ENCODE measurements around the gene CD63. TPM values are rescaled to one million over a fixed set of nuclear protein-coding genes. Genes with fewer than 3 reads are reported as not detected.

The CD63 gene
- total and polyA plus RNA-seq, 2 donors (not counting 1 experiment from before 2014, with no cell fraction given) = 2,890 to 3,424 TPM

GRCh38 chr12:55742719-55743405 is 14.1 kb upstream of the CD63 start, which contains the start of gene GDF11:
GDF11 (plus strand) TSS chr12:55743122; CDS start chr12:55743317, 195 bp downstream.
- H3K4me3 ChIP-seq (replicated peaks in 1 of 4; ENCODE audit: control extremely low read depth in 1 of 4, insufficient read depth in 1 of 4, low read depth in 3 of 4, low read length in 4 of 4) = peak within 1 kb of the TSS; percentile 70 to 83 (median 74)
- H3K9me3 ChIP-seq (ENCODE audit: control insufficient read depth, insufficient read depth, low read depth, low read length) = no peaks in the 10 kb centered on the region
- H3K36me3 ChIP-seq (ENCODE audit: control insufficient read depth, insufficient read depth, low read length) = no peaks in the 10 kb centered on the region
- H3K4me1 ChIP-seq (ENCODE audit: control insufficient read depth, extremely low read depth, insufficient read depth, low read length) = peaks cover 19% of the 10 kb centered on the region
- no peaks in the 10 kb centered on the region for H4K20me1 ChIP-seq (ENCODE audit: control insufficient read depth, extremely low read depth, insufficient read depth, low read length)
- H3K27me3 ChIP-seq (ENCODE audit: control insufficient read depth, insufficient read depth, low read length) = no peaks in the 10 kb centered on the region
- peak; percentile 73 to 76 for DNase-seq (ENCODE audit: low read depth in 2 of 2)
- H2AFZ ChIP-seq (ENCODE audit: low read length) = peak within 1 kb of the TSS; percentile 80
- no peaks in the 10 kb centered on the region for H3K79me2 ChIP-seq (ENCODE audit: control insufficient read depth, insufficient read depth, low read length)
- H3K27ac ChIP-seq (ENCODE audit: insufficient read depth, low read length) = peak within 1 kb of the TSS; percentile 24
- peak within 1 kb of the TSS; percentile 63 for H3K9ac ChIP-seq (ENCODE audit: insufficient read depth, low read length)
- TF ChIP-seq, protein P1, sequence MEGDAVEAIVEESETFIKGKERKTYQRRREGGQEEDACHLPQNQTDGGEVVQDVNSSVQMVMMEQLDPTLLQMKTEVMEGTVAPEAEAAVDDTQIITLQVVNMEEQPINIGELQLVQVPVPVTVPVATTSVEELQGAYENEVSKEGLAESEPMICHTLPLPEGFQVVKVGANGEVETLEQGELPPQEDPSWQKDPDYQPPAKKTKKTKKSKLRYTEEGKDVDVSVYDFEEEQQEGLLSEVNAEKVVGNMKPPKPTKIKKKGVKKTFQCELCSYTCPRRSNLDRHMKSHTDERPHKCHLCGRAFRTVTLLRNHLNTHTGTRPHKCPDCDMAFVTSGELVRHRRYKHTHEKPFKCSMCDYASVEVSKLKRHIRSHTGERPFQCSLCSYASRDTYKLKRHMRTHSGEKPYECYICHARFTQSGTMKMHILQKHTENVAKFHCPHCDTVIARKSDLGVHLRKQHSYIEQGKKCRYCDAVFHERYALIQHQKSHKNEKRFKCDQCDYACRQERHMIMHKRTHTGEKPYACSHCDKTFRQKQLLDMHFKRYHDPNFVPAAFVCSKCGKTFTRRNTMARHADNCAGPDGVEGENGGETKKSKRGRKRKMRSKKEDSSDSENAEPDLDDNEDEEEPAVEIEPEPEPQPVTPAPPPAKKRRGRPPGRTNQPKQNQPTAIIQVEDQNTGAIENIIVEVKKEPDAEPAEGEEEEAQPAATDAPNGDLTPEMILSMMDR (conservative IDR thresholded peaks at IDR 0.05 in 1 of 2, IDR thresholded peaks at IDR 0.05 in 1 of 2; ENCODE audit: low read depth in 1 of 2, low read length in 2 of 2) = no peak
- TF ChIP-seq EZH2 (IDR thresholded peaks at IDR 0.05; ENCODE audit: low read length, missing control alignments) = no peak
- H3K4me2 ChIP-seq (ENCODE audit: extremely low read depth, insufficient read depth, low read length) = peak within 1 kb of the TSS; percentile 96

GRCh38 chr12:55741931-55742680 is 13.3 kb upstream of the CD63 start:
- Histone ChIP-seq H3K4me1 (ENCODE audit: control insufficient read depth, extremely low read depth, insufficient read depth, low read length) (peaks cover 24% of the 10 kb centered on the region), H2AFZ (ENCODE audit: low read length) (peak overlapping the region; percentile 80), H3K27ac (ENCODE audit: insufficient read depth, low read length) (peak overlapping the region; percentile 22), H3K27me3 (ENCODE audit: control insufficient read depth, insufficient read depth, low read length) (no peaks in the 10 kb centered on the region), H3K36me3 (ENCODE audit: control insufficient read depth, insufficient read depth, low read length) (no peaks in the 10 kb centered on the region), H3K9me3 (ENCODE audit: control insufficient read depth, insufficient read depth, low read depth, low read length) (no peaks in the 10 kb centered on the region), H3K9ac (ENCODE audit: insufficient read depth, low read length) (no peak overlapping the region), H3K4me3 (replicated peaks in 1 of 4; ENCODE audit: control extremely low read depth in 1 of 4, insufficient read depth in 1 of 4, low read depth in 3 of 4, low read length in 4 of 4) (peak overlapping the region in 3 of 4 experiments; percentile 52 to 59 (median 55)), H3K4me2 (ENCODE audit: extremely low read depth, insufficient read depth, low read length) (peak overlapping the region; percentile 84), H3K79me2 (ENCODE audit: control insufficient read depth, insufficient read depth, low read length) (no peaks in the 10 kb centered on the region), H4K20me1 (ENCODE audit: control insufficient read depth, extremely low read depth, insufficient read depth, low read length) (no peaks in the 10 kb centered on the region)
- no peak for TF ChIP-seq EZH2 (IDR thresholded peaks at IDR 0.05; ENCODE audit: low read length, missing control alignments)
- TF ChIP-seq, protein P1 (conservative IDR thresholded peaks at IDR 0.05 in 1 of 2, IDR thresholded peaks at IDR 0.05 in 1 of 2; ENCODE audit: low read depth in 1 of 2, low read length in 2 of 2) = no peak
- DNase-seq (ENCODE audit: low read depth in 2 of 2) = no peak

GRCh38 chr12:55739025-55739378 is 10.2 kb upstream of the CD63 start:
- no peaks in the 10 kb centered on the region for H3K9me3 ChIP-seq (ENCODE audit: control insufficient read depth, insufficient read depth, low read depth, low read length)
- H3K79me2 ChIP-seq (ENCODE audit: control insufficient read depth, insufficient read depth, low read length) = no peaks in the 10 kb centered on the region
- H3K27ac ChIP-seq (ENCODE audit: insufficient read depth, low read length) = no peak overlapping the region
- no peak for TF ChIP-seq EZH2 (IDR thresholded peaks at IDR 0.05; ENCODE audit: low read length, missing control alignments)
- TF ChIP-seq, protein P1 (conservative IDR thresholded peaks at IDR 0.05 in 1 of 2, IDR thresholded peaks at IDR 0.05 in 1 of 2; ENCODE audit: low read depth in 1 of 2, low read length in 2 of 2) = no peak
- H3K4me2 ChIP-seq (ENCODE audit: extremely low read depth, insufficient read depth, low read length) = no peak overlapping the region
- H3K4me3 ChIP-seq (replicated peaks in 1 of 4; ENCODE audit: control extremely low read depth in 1 of 4, insufficient read depth in 1 of 4, low read depth in 3 of 4, low read length in 4 of 4) = peak overlapping the region in 1 of 4 experiments; percentile 90
- H3K4me1 ChIP-seq (ENCODE audit: control insufficient read depth, extremely low read depth, insufficient read depth, low read length) = peaks cover 9% of the 10 kb centered on the region
- H2AFZ ChIP-seq (ENCODE audit: low read length) = no peak overlapping the region
- H3K27me3 ChIP-seq (ENCODE audit: control insufficient read depth, insufficient read depth, low read length) = no peaks in the 10 kb centered on the region
- no peaks in the 10 kb centered on the region for H3K36me3 ChIP-seq (ENCODE audit: control insufficient read depth, insufficient read depth, low read length)
- H4K20me1 ChIP-seq (ENCODE audit: control insufficient read depth, extremely low read depth, insufficient read depth, low read length) = no peaks in the 10 kb centered on the region
- H3K9ac ChIP-seq (ENCODE audit: insufficient read depth, low read length) = no peak overlapping the region
- DNase-seq (ENCODE audit: low read depth in 2 of 2) = no peak
